Ovary (tissue), 3 donors: ENCODE results near the gene PKN2.

ENCODE experiments used
- EP300 ChIP-seq: sonication (generic); formaldehyde crosslinking; IDR thresholded peaks from one replicate; pipeline ENCODE4 v1.6.1; 2017; ENCODE audit warnings: antibody characterized with exemption
- POLR2A ChIP-seq: fragments of 450-650 bp; IDR thresholded peaks from one replicate; pipeline ENCODE4 v1.6.1; 2017; ENCODE audit warnings: antibody characterized with exemption, mild to moderate bottlenecking, moderate library complexity
- TF ChIP-seq, protein P1 (sequence below), 3 donors: fragments of 450-650 bp in 2 of 3; fragments of 200-600 bp in 1 of 3; IDR thresholded peaks; one replicate each; pipeline versions ENCODE4 v1.5.1 to v1.8.0; 2016 to 2022; ENCODE audit warnings: antibody characterized with exemption in 3 of 3, mild to moderate bottlenecking in 1 of 3
- donor health status: DM: no; HTN: no; CAD: no.

DNA sequence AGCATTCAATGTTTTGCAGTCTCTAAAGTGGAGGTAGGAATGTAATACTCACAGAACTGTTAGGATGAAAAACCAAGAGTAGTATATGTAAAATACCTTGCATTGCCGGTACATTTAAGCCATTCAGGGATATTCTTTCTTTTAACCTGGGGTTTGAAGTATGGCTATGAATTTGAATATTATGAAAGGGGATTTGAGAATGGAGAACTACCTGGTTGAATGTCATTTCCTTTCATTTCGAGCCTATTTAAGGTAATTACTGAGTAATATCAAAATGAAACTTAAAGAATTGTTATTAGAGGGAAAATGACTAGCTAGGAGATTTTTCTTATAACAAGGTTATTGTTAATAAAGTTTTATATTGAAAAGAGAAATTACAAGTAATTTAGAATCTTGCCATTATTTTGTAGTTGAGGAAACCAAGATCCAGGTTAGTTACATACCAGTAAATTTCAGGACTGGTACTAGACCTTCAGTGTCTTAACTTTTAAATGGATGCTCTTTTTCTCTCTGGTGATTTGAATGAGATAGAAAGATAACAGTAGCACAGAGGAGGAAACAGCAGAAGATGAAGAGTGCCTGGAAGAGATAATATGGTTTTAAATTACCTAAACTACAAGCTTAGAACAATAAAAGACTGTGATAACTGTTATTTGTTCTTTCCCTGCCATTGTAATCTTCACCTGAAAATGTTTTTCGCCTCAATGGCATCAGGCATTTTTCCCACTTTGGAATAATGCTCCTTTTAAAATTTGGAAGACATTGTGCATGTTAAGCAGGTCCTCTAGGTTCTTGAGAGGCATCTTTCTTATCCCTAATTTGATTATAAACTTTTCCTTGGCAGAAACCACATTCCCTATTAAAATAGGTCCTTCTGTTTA is 103.2 kb downstream of the PKN2 start:
- TF ChIP-seq POLR2A (no peak), EP300 (no peak)
- TF ChIP-seq, protein P1, sequence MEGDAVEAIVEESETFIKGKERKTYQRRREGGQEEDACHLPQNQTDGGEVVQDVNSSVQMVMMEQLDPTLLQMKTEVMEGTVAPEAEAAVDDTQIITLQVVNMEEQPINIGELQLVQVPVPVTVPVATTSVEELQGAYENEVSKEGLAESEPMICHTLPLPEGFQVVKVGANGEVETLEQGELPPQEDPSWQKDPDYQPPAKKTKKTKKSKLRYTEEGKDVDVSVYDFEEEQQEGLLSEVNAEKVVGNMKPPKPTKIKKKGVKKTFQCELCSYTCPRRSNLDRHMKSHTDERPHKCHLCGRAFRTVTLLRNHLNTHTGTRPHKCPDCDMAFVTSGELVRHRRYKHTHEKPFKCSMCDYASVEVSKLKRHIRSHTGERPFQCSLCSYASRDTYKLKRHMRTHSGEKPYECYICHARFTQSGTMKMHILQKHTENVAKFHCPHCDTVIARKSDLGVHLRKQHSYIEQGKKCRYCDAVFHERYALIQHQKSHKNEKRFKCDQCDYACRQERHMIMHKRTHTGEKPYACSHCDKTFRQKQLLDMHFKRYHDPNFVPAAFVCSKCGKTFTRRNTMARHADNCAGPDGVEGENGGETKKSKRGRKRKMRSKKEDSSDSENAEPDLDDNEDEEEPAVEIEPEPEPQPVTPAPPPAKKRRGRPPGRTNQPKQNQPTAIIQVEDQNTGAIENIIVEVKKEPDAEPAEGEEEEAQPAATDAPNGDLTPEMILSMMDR (IDR thresholded peaks at IDR 0.05) = no peak
